HepG2 (cell line): Measurements from ENCODE around the gene ARFGEF2. TPM values are rescaled to one million over a fixed set of nuclear protein-coding genes. Genes with fewer than 3 reads are reported as not detected.
A peak's percentile ranks its signal among the peaks of the same experiment; 100 is the strongest.
"Not testable (repeated sequence)": the region's sequence is repeated elsewhere in the genome, so short reads cannot be mapped to it uniquely, and the experiment has no call there.

Source experiments
- ATF7 ChIP-seq, 2 experiments: fragments of 450-650 bp in 1 of 2; sonication (generic) in 1 of 2; formaldehyde crosslinking in 1 of 2; IDR thresholded peaks; 2 replicates each; pipeline versions ENCODE4 v1.4.0 to v1.6.1; 2016 to 2020; ENCODE audit warnings: antibody characterized with exemption in 1 of 2, mild to moderate bottlenecking in 1 of 2, missing genetic modification reagents in 1 of 2
- polyA plus RNA-seq, 8 experiments: library from polyadenylated mRNA; depleted of rRNA in 3 of 8; stranded (reverse) in 7 of 8; unstranded in 1 of 8; fragments of >200 nt; fragmentation: Illumina TruSeq in 4 of 8; extraction: Trizol in 4 of 8; gene quantifications; 2 replicates each; pipeline versions ENCODE4 v1.2.1 to v1.2.3, GENCODE V29; 2011 to 2016; ENCODE audit warnings: low read depth in 4 of 8, missing spikeins in 1 of 8, mixed read lengths in 1 of 8; ENCODE audit not compliant: insufficient read depth in 1 of 8
- small RNA-seq, 3 experiments: library from RNA; depleted of rRNA; stranded (forward); fragments of <200 nt; gene quantifications; one replicate each; pipeline ENCODE3, GENCODE V24; 2012; ENCODE audit warnings: low read depth in 2 of 3, low replicate concordance in 1 of 3; ENCODE audit not compliant: insufficient read length in 3 of 3, insufficient read depth in 2 of 3
- total RNA-seq, 5 experiments: library from RNA; depleted of rRNA; stranded (reverse); fragments of >200 nt; fragmentation: Illumina TruSeq; extraction: Trizol; gene quantifications; 2 replicates each; pipeline ENCODE4 v1.2.3, GENCODE V29; 2016; ENCODE audit warnings: low read depth in 1 of 5
- TF ChIP-seq, protein P1 (sequence below), 2 experiments: fragments of 450-650 bp in 1 of 2; sonication (generic) in 1 of 2; formaldehyde crosslinking in 1 of 2; IDR thresholded peaks; 2 replicates each; pipeline versions ENCODE4 v1.6.1 to v1.8.0; 2016 to 2022; ENCODE audit warnings: antibody characterized with exemption in 1 of 2, mild to moderate bottlenecking in 1 of 2, missing genetic modification reagents in 1 of 2

Gene ARFGEF2
- total and polyA plus RNA-seq, 2 of the 13 experiments (the other 11 are each of a cell fraction or from before 2014, with no cell fraction given) = 44.0 to 60.8 TPM

- TF ChIP-seq, protein P1, sequence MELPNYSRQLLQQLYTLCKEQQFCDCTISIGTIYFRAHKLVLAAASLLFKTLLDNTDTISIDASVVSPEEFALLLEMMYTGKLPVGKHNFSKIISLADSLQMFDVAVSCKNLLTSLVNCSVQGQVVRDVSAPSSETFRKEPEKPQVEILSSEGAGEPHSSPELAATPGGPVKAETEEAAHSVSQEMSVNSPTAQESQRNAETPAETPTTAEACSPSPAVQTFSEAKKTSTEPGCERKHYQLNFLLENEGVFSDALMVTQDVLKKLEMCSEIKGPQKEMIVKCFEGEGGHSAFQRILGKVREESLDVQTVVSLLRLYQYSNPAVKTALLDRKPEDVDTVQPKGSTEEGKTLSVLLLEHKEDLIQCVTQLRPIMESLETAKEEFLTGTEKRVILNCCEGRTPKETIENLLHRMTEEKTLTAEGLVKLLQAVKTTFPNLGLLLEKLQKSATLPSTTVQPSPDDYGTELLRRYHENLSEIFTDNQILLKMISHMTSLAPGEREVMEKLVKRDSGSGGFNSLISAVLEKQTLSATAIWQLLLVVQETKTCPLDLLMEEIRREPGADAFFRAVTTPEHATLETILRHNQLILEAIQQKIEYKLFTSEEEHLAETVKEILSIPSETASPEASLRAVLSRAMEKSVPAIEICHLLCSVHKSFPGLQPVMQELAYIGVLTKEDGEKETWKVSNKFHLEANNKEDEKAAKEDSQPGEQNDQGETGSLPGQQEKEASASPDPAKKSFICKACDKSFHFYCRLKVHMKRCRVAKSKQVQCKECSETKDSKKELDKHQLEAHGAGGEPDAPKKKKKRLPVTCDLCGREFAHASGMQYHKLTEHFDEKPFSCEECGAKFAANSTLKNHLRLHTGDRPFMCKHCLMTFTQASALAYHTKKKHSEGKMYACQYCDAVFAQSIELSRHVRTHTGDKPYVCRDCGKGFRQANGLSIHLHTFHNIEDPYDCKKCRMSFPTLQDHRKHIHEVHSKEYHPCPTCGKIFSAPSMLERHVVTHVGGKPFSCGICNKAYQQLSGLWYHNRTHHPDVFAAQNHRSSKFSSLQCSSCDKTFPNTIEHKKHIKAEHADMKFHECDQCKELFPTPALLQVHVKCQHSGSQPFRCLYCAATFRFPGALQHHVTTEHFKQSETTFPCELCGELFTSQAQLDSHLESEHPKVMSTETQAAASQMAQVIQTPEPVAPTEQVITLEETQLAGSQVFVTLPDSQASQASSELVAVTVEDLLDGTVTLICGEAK (IDR thresholded peaks at IDR 0.05) = not testable (repeated sequence)
- TF ChIP-seq, protein P1 (CRISPR knock-in tag; IDR thresholded peaks at IDR 0.05) = 0 out of 2 replicates have a peak, but pooled peaks have one; percentile 37
- TF ChIP-seq ATF7 (IDR thresholded peaks at IDR 0.05) = peak; percentile 95
- not testable (repeated sequence) for TF ChIP-seq ATF7 (CRISPR knock-in tag; IDR thresholded peaks at IDR 0.05)
- TF ChIP-seq, all 625 proteins: peak for 7; not testable (repeated sequence) for 618
Measured at GRCh38 chr20:49082295-49082694, 160.8 kb downstream of the ARFGEF2 start (continued).

Small RNA genes lying within 50 kb of the gene (small RNA-seq; reads per million reads assigned to genes)
- 0 to 0.10 (median 0) reads per million in 3 experiments for gene SNAP23P1

Other genes with a start within 250 kb of the ARFGEF2 start
- gene PREX1, start 93.7 kb upstream of the ARFGEF2 start, total RNA-seq (2016; rRNA removed; fragmentation: Illumina TruSeq; extraction: Trizol) = 0.02 and 0.06 TPM in 2 replicates
- 0.04 and 0.05 TPM in 2 replicates for gene PREX1, start 93.7 kb upstream of the ARFGEF2 start, polyA plus RNA-seq (2011; rRNA removed)
- 258 and 449 TPM in 2 replicates for gene CSE1L, start 124.6 kb downstream of the ARFGEF2 start, total RNA-seq (2016; rRNA removed; fragmentation: Illumina TruSeq; extraction: Trizol)
- 37.1 and 56.9 TPM in 2 replicates for gene CSE1L, start 124.6 kb downstream of the ARFGEF2 start, polyA plus RNA-seq (2011; rRNA removed)